ENCODE data around the gene DNMT1.

Gene DNMT1

DNA sequence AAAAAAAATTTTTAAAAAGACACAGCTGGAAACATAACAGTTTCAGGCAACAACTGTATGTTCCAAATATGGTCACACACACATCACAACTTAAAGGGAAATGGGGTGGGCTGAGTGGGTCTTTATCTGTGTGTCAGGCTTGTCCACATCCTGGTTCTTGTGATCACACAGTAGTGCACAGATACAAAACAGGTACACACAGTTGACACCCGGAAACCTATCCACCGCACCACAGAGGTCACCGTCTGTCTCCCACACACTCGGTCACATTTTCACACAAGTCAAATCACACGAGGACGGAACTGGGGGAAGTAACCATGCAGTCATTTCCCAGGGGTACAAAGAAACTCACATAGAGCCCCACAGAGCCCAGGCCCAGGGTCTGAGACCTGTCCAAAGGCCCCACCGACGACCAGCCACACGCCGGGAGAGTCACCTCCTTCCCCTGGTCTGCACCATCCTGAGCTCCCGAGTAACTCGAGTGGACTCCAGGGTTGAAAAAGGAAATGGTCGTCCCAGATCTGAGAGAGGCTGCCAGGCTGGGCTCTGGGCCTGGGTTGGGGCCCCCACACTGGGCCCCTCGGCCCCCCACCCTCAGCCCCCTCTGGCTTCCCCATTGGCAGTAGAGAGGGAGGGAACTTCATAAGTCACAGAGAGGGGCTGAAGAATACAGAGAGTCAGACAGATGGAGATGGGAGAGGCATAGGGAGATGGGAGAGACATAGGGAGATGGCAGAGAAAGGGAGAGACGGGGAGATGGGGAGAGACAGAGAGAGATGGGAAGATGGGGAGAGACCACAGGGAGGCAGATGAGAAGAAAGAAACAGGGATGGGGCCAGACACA is 89.9 kb downstream of the DNMT1 start:
- Histone ChIP-seq H3K4me3 (ENCODE audit: low read depth in 1 of 2, low read length in 2 of 2) (no peak overlapping the region), H3K27me3 (ENCODE audit: control insufficient read depth in 1 of 2, insufficient read depth in 2 of 2, low read length in 2 of 2) (no peaks in the 10 kb centered on the region), H3K36me3 (ENCODE audit: control insufficient read depth in 1 of 2, insufficient read depth in 2 of 2, low read length in 2 of 2) (peaks cover 14 to 23% of the 10 kb centered on the region in 2 donors), H3K9me3 (ENCODE audit: control insufficient read depth in 1 of 2, low read length in 2 of 2) (no peaks in the 10 kb centered on the region), H3K9ac (ENCODE audit: low read depth in 1 of 2, low read length in 2 of 2) (no peak overlapping the region), H3K27ac (ENCODE audit: low read depth, low read length) (peak overlapping the region; percentile 8), H3K4me1 (ENCODE audit: control insufficient read depth in 1 of 2, insufficient read depth in 2 of 2, low read length in 2 of 2) (peaks cover 22 to 26% of the 10 kb centered on the region in 2 donors)

DNA sequence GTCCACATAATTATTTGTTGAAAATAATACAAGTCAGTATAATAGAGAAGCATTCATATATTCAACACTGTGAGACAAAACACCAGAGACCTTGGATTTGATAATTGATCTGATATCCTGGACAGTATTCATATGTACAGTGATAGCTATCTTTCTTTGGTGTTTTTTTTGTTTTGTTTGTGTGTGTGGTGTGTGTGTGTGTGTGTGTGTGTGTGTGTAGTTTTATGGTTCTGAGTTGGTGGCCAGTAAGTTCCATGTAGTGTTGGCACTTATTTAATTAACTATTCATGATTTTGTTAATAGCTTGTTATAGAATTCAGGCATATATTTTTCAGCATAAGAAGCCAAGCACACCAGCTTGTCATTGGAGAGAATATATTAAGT is 90.6 kb downstream of the DNMT1 start:
- Histone ChIP-seq H3K4me3 (ENCODE audit: low read depth in 1 of 2, low read length in 2 of 2) (no peak overlapping the region), H3K9me3 (ENCODE audit: control insufficient read depth in 1 of 2, low read length in 2 of 2) (no peaks in the 10 kb centered on the region), H3K36me3 (ENCODE audit: control insufficient read depth in 1 of 2, insufficient read depth in 2 of 2, low read length in 2 of 2) (peaks cover 8 to 16% of the 10 kb centered on the region in 2 donors), H3K9ac (ENCODE audit: low read depth in 1 of 2, low read length in 2 of 2) (no peak overlapping the region), H3K4me1 (ENCODE audit: control insufficient read depth in 1 of 2, insufficient read depth in 2 of 2, low read length in 2 of 2) (peaks cover 22 to 26% of the 10 kb centered on the region in 2 donors), H3K27ac (ENCODE audit: low read depth, low read length) (no peak overlapping the region), H3K27me3 (ENCODE audit: control insufficient read depth in 1 of 2, insufficient read depth in 2 of 2, low read length in 2 of 2) (no peaks in the 10 kb centered on the region)

DNA sequence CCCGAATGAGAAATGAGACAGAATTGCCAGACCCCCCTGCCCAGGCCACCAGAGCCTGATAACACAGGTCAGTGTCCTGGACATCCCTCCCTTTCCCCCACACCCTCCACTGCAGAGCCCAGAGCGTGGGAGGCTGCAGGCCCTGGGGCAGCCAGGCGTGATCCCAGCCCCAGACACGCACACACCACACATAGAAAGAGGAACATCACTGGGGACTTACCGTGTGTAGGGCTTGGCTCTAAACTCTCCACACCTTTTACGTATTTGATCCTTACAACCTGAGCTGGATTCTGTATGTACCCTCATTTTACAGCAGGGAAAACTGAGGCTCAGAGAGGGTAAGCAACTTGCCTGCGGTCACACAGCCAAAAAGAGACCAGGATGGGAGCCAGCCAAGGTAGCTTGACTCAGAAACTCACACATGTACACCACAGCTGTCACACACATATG is 91.9 kb downstream of the DNMT1 start:
- Histone ChIP-seq H3K9ac (ENCODE audit: low read depth in 1 of 2, low read length in 2 of 2) (peak overlapping the region in 1 of 2 donors; percentile 39), H3K27ac (ENCODE audit: low read depth, low read length) (peak overlapping the region; percentile 58), H3K4me1 (ENCODE audit: control insufficient read depth in 1 of 2, insufficient read depth in 2 of 2, low read length in 2 of 2) (peaks cover 21% of the 10 kb centered on the region in 2 donors), H3K9me3 (ENCODE audit: control insufficient read depth in 1 of 2, low read length in 2 of 2) (no peaks in the 10 kb centered on the region), H3K4me3 (ENCODE audit: low read depth in 1 of 2, low read length in 2 of 2) (no peak overlapping the region), H3K36me3 (ENCODE audit: control insufficient read depth in 1 of 2, insufficient read depth in 2 of 2, low read length in 2 of 2) (peaks cover 4% of the 10 kb centered on the region in 2 donors), H3K27me3 (ENCODE audit: control insufficient read depth in 1 of 2, insufficient read depth in 2 of 2, low read length in 2 of 2) (no peaks in the 10 kb centered on the region)

DNA sequence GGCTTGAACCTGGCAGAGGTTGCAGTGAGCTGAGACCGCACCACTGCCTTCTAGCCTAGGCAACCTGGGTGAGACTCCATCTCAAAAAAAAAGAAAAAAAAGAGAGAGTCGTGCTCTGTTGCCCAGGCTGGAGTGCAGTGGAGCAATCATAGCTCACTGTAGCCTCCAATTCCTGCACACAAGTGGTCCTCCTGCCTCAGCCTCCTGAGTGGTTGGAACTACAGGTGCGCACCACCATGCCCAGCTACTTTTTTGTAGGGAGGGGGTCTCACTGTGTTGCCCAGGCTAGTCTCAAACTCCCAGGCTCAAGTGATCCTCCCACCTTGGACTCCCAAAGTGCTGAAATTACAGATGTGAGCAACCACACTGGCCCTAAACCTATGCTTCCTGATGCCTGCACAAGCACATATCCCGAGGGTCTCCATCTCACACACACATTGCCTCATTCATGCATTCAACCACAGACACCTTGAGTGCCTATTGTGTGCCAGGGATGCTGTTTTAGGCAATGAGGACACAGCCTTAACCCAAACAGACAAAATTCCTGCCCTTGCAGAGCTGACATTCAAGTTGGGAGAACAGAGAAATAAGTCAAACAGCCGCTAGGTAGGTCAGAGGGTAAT is 94.5 kb downstream of the DNMT1 start:
- Histone ChIP-seq H3K9me3 (ENCODE audit: control insufficient read depth in 1 of 2, low read length in 2 of 2) (no peaks in the 10 kb centered on the region), H3K36me3 (ENCODE audit: control insufficient read depth in 1 of 2, insufficient read depth in 2 of 2, low read length in 2 of 2) (no peaks in the 10 kb centered on the region), H3K9ac (ENCODE audit: low read depth in 1 of 2, low read length in 2 of 2) (no peak overlapping the region), H3K27me3 (ENCODE audit: control insufficient read depth in 1 of 2, insufficient read depth in 2 of 2, low read length in 2 of 2) (no peaks in the 10 kb centered on the region), H3K27ac (ENCODE audit: low read depth, low read length) (no peak overlapping the region), H3K4me1 (ENCODE audit: control insufficient read depth in 1 of 2, insufficient read depth in 2 of 2, low read length in 2 of 2) (peaks cover 11 to 14% of the 10 kb centered on the region in 2 donors), H3K4me3 (ENCODE audit: low read depth in 1 of 2, low read length in 2 of 2) (no peak overlapping the region)

DNA sequence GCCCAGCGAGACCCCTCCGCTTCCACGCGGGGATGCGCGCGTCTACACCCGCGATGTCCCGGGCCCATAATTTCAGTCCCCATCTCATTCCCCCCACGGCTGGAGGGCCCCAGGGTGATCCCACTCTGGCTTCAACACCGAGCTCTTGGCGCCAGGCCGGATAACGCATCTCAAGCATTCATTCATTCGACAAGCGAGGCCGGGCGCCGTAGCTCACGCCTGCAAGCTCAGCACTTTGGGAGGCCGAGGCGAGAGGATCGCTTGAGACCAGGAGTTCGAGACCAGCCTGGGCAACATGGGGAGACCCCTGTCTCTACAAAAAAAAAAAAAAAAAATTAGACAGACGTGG is 98.2 kb downstream of the DNMT1 start:
- Histone ChIP-seq H3K36me3 (ENCODE audit: control insufficient read depth in 1 of 2, insufficient read depth in 2 of 2, low read length in 2 of 2) (peaks cover 0 to 17% of the 10 kb centered on the region in 2 donors), H3K27ac (ENCODE audit: low read depth, low read length) (peak overlapping the region; percentile 42), H3K9me3 (ENCODE audit: control insufficient read depth in 1 of 2, low read length in 2 of 2) (no peaks in the 10 kb centered on the region), H3K4me3 (ENCODE audit: low read depth in 1 of 2, low read length in 2 of 2) (peak overlapping the region; percentile 66), H3K9ac (ENCODE audit: low read depth in 1 of 2, low read length in 2 of 2) (peak overlapping the region; percentile 51 to 56), H3K4me1 (ENCODE audit: control insufficient read depth in 1 of 2, insufficient read depth in 2 of 2, low read length in 2 of 2) (peaks cover 6 to 12% of the 10 kb centered on the region in 2 donors), H3K27me3 (ENCODE audit: control insufficient read depth in 1 of 2, insufficient read depth in 2 of 2, low read length in 2 of 2) (no peaks in the 10 kb centered on the region)

DNA sequence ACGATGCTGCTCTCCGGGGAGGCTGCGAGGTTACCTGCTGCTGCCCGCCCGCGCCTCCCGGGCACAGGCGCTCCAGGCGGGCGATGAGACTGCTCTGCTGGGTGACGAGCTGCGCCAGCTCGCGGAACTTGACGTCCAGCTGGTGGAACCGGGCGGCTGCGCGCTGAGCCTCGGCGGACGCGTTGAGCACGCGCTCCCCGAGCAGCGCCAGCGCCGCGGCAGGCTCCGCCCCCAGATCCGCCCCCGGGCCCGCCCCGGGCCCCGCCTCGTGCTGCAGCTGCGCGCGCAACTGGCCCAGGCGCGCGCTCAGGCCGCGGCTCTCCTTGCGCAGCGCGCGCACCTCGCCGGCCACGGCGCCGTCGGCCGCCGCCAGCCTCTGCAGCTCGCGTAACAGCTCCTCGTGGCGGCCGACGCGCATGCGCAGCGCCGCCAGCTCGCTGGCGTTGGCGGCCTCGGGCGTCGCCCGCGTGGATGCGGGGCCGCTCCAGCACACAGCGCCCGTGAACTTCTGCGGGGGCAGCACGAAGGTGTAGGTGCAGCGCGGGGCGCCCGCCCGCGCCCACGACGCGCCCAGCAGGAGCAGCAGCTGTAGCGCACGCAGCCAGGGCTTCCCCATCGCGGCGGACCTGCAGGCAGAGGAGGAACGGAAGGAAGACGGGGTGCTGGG is 98.7 kb downstream of the DNMT1 start:
- Histone ChIP-seq H3K27ac (ENCODE audit: low read depth, low read length) (peak overlapping the region; percentile 42), H3K9ac (ENCODE audit: low read depth in 1 of 2, low read length in 2 of 2) (peak overlapping the region; percentile 51 to 56), H3K4me3 (ENCODE audit: low read depth in 1 of 2, low read length in 2 of 2) (peak overlapping the region; percentile 66), H3K27me3 (ENCODE audit: control insufficient read depth in 1 of 2, insufficient read depth in 2 of 2, low read length in 2 of 2) (no peaks in the 10 kb centered on the region), H3K4me1 (ENCODE audit: control insufficient read depth in 1 of 2, insufficient read depth in 2 of 2, low read length in 2 of 2) (peaks cover 6 to 12% of the 10 kb centered on the region in 2 donors), H3K9me3 (ENCODE audit: control insufficient read depth in 1 of 2, low read length in 2 of 2) (no peaks in the 10 kb centered on the region), H3K36me3 (ENCODE audit: control insufficient read depth in 1 of 2, insufficient read depth in 2 of 2, low read length in 2 of 2) (peaks cover under 1 to 21% of the 10 kb centered on the region in 2 donors)

DNA sequence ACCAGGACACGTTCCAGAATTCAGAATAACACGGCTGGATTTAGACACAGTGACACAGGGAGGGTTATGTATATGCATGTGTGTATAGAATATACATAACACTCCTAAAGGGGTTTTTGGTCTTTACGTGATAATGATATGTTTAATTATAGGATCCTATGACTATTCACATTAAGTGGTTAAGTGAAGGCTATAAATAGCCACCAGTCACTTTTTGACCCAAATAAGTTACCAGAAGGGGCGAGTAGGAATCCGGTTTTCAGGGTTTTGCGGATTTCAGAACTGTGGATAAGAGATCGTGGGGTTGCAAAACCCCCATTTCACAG is 99.2 kb downstream of the DNMT1 start:
- H3K9ac ChIP-seq (ENCODE audit: low read depth in 1 of 2, low read length in 2 of 2), result peak overlapping the region in 1 of 2 donors; percentile 27
- H3K27me3 ChIP-seq (ENCODE audit: control insufficient read depth in 1 of 2, insufficient read depth in 2 of 2, low read length in 2 of 2), result no peaks in the 10 kb centered on the region
- H3K36me3 ChIP-seq (ENCODE audit: control insufficient read depth in 1 of 2, insufficient read depth in 2 of 2, low read length in 2 of 2), result peaks cover 4 to 25% of the 10 kb centered on the region in 2 donors
- H3K4me1 ChIP-seq (ENCODE audit: control insufficient read depth in 1 of 2, insufficient read depth in 2 of 2, low read length in 2 of 2), result peaks cover 6 to 12% of the 10 kb centered on the region in 2 donors
- H3K9me3 ChIP-seq (ENCODE audit: control insufficient read depth in 1 of 2, low read length in 2 of 2), result no peaks in the 10 kb centered on the region
- no peak overlapping the region for H3K27ac ChIP-seq (ENCODE audit: low read depth, low read length)
- peak overlapping the region; percentile 4 to 58 for H3K4me3 ChIP-seq (ENCODE audit: low read depth in 1 of 2, low read length in 2 of 2)

DNA sequence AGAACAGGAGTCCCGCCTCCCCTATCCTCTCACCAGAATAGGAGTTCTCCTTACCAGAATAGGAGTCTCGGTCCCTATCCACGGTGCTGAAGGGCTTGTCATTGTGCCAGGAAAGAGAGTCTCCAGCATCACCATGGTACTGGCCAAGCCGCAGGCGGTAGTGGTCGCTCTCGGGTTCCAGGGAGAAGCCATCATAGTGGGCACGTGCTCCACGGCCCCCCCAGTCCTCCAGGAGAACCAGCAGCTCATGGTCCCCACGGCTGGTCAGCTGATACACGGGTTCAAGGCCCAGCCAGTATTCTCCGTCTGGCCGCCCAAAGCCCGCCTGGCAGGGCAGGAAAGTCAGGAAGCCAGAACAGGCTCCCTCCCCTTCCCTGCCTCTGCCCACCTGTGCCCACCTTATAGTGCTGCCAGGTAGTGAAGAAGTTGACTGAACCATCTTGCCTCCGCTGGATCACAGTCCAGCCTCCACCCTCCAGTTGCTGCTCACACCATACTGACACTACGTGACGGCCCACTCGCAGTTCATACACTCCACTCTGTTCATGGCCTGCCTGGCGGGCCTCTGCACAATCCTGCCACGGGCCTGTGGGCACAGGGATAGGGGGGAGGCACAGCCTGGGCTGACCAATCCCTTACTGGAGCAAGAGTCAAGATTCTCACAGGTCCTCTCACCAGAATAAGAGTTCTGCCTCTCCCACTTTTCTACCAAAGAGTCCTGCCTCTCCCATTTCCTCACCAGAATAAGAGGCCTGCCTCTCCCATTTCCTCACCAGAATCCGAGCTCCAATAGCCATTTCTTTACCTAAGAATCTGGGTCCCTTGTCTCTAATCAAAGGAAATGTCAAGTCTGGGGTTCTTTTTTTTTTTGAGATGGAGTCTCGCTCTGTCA is 101.2 kb downstream of the DNMT1 start:
- Histone ChIP-seq H3K36me3 (ENCODE audit: control insufficient read depth in 1 of 2, insufficient read depth in 2 of 2, low read length in 2 of 2) (peaks cover 10 to 39% of the 10 kb centered on the region in 2 donors), H3K9me3 (ENCODE audit: control insufficient read depth in 1 of 2, low read length in 2 of 2) (no peaks in the 10 kb centered on the region), H3K9ac (ENCODE audit: low read depth in 1 of 2, low read length in 2 of 2) (no peak overlapping the region), H3K27me3 (ENCODE audit: control insufficient read depth in 1 of 2, insufficient read depth in 2 of 2, low read length in 2 of 2) (no peaks in the 10 kb centered on the region), H3K4me1 (ENCODE audit: control insufficient read depth in 1 of 2, insufficient read depth in 2 of 2, low read length in 2 of 2) (peaks cover 6 to 12% of the 10 kb centered on the region in 2 donors), H3K4me3 (ENCODE audit: low read depth in 1 of 2, low read length in 2 of 2) (no peak overlapping the region), H3K27ac (ENCODE audit: low read depth, low read length) (no peak overlapping the region)

DNA sequence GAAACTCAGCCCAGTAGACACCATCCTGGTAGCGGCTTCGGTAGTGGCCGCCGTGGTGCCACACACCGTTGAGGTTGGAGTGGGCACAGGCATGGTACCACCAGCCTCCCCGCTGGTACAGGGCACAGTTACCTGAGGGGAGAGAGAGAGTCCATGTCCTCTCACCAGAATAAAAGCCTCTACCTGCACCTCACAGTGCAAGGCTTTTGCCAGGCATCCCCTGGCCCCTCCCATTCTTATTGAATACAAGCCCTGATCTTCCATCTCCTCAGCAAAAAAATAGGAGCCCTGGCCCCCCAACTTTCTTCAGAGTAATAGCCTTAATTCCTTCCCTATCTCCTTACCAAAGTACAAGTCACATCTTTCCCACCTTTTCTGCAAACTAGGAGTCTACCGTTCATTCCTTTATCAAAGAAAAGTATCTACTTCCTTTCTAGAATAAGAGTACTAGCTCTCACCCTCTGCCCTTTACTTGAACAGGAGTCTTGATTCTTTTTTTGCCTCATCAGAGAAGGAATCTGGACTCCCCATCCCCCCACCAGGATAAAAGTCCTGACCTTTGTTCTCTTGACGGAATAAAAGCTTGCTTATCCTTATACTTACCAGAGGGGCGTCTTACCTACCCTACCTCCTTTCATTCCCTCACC is 102.0 kb downstream of the DNMT1 start:
- peaks cover 6 to 12% of the 10 kb centered on the region in 2 donors for H3K4me1 ChIP-seq (ENCODE audit: control insufficient read depth in 1 of 2, insufficient read depth in 2 of 2, low read length in 2 of 2)
- no peak overlapping the region for H3K9ac ChIP-seq (ENCODE audit: low read depth in 1 of 2, low read length in 2 of 2)
- H3K36me3 ChIP-seq (ENCODE audit: control insufficient read depth in 1 of 2, insufficient read depth in 2 of 2, low read length in 2 of 2), result peaks cover 10 to 39% of the 10 kb centered on the region in 2 donors
- H3K4me3 ChIP-seq (ENCODE audit: low read depth in 1 of 2, low read length in 2 of 2), result no peak overlapping the region
- no peaks in the 10 kb centered on the region for H3K9me3 ChIP-seq (ENCODE audit: control insufficient read depth in 1 of 2, low read length in 2 of 2)
- H3K27ac ChIP-seq (ENCODE audit: low read depth, low read length), result no peak overlapping the region
- H3K27me3 ChIP-seq (ENCODE audit: control insufficient read depth in 1 of 2, insufficient read depth in 2 of 2, low read length in 2 of 2), result no peaks in the 10 kb centered on the region

All from duodenal mucosa (tissue), 2 donors.